OCI-LY7 (cell line): Measurements from ENCODE around the gene ATAD1.

ENCODE experiments used
- CTCF ChIP-seq: fragments of 200-600 bp; sonication (generic); conservative IDR thresholded peaks from 2 replicates; pipeline ENCODE4 v1.5.1; 2014; ENCODE audit warnings: mild to moderate bottlenecking, antibody characterized with exemption, low read length, moderate library complexity, mixed read lengths
- EZH2phosphoT487 ChIP-seq: fragments of 200-600 bp; sonication (generic); IDR thresholded peaks from 2 replicates; pipeline ENCODE4 v1.6.1; 2018; ENCODE audit warnings: low read depth, borderline replicate concordance, mild to moderate bottlenecking, mixed run types, antibody characterized with exemption, low read length, moderate library complexity, mixed read lengths

- TF ChIP-seq CTCF (no peak), EZH2phosphoT487 (no peak)
Measured at GRCh38 chr10:87751274-87751673, 66.8 kb downstream of the ATAD1 start.
